NCI-H146 treated with DMSO at 0.1 percent for 48 hours (cell line): ENCODE data around the gene ADAMTSL1.

Experiments used
- DNase-seq: peaks from one replicate; lab custom pipeline; 2025; ENCODE audit not compliant: unreplicated experiment; lab: John Stamatoyannopoulos, UW

ADAMTSL1 gene

GRCh38 chr9:18461496-18461895 lies 12.5 kb upstream of the ADAMTSL1 start:
- DNase-seq: no peak

DNA sequence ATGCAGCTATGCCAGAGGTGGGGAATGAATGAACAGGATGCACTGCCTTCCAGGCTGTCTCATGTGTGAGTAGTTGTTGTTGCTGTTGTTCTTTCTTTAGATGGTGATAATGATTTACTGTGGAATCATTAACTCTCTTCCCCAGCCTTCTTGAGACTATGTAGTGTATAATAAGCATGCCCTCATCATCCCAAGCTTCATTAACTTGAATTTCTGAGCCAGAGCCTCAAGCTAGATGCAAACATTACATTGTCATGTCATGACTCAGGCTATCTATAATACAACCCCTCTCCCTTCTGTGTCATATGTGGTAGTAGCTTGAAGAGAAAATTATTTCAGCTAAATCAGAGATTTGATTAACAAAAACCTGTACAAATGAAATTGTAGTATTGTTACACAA lies 10.0 kb upstream of the ADAMTSL1 start:
- no peak for DNase-seq

DNA sequence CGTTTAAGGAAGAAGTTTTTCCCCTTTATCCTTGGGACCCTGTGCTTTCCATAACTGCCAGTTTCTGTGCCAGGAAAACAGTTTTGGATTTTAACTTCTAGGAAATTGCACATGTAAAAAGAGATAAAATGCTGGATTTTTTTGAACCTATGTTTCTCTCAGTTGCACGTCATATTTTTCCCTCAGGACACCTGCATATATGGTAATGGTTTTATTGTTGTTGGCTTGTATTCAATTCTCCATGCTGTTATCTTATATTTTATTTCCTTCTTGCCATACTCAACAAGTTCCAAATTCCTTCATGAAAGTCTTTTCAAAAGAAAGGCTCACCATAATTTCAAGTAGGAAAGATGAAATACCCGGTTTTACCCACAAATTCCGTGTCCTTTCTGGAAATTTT lies 7.9 kb upstream of the ADAMTSL1 start:
- no peak for DNase-seq

DNA sequence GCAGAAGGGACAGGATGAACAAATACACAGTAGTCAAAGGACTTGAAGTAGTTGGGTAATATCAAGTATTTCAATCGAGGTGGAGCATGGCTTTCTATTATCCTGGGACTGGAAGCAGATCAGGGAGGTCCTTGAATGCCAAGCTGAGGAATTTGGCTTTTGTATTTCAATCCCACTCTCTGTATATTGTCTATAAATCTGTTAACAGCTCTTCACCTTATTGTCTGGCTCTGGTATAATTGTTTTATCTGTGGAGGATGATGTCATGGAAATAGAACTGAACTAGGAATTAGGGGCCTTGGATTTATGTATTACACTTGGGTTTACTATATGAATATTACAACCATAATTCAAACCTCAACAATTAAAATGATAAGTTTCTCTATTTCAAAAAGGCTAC lies 6.3 kb upstream of the ADAMTSL1 start:
- no peak for DNase-seq

DNA sequence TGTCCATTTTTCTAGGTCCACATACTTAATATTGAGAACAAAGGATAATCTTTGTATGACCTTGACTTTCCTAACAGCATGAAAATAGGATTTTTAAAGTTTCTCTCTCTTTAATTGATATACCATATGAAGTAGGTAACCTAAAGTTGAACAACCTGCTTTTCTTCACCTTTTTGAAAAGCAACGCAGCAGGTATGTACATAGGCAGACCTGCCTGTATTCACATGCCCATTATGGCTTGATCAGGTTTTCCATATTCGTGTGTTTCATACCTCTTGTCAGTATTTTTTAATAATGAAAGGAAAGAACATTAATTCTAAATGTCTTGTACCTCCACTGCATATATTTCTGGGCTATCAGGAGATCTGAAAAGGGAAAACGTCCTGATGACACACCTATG lies 1.5 kb upstream of the ADAMTSL1 start:
- DNase-seq: no peak

- DNase-seq: no peak
Measured at GRCh38 chr9:18472841-18473251, 1.1 kb upstream of the ADAMTSL1 start.

DNA sequence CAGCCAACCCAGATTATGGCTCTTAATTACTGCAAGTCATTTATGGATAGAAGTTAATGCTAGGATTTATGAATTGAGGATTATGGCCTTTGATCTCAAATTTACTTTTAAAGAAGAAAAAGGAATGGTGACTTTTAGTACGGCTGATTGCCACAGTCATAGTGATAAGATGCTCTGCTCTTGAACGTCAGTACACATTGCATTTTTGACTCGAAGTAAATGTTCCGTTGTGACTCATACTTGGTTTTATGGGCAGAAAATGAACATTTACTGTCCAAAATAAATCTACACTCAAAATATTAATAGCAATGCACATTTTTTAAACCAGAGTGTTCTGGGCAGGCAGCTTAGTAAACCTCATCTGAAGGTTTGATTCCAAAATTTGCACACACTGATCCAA lies 830 bp downstream of the ADAMTSL1 start:
- peak; percentile 9 for DNase-seq

DNA sequence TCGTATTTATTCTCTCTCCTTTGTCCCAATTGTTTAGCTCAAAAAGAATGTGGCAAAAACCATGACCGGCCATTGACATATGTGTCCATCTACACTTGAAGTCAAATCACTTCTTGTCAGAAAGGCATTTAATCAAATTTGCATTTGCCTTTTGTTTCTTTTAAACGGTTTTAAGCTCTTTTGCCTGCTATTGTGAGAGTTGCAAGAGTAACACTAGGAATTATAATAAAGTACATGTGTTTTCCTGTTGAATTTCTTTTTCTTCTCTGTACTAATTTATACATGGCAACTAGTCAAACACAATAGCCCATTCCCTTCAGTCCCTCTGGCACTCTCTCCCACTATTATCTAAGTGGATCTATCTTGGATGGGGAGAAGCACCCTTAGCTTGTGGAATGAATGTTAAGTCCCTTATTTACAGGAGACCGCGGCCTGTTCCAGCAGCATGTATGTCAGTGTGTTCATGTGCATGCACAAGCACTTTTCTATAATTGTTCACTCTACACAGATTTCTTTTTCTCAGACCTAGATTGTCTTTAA lies 3.2 kb downstream of the ADAMTSL1 start:
- DNase-seq: no peak

- DNase-seq: no peak
Measured at GRCh38 chr9:18477719-18478118, 3.8 kb downstream of the ADAMTSL1 start.

- no peak for DNase-seq
Measured at GRCh38 chr9:18478501-18479361, 4.8 kb downstream of the ADAMTSL1 start.

DNA sequence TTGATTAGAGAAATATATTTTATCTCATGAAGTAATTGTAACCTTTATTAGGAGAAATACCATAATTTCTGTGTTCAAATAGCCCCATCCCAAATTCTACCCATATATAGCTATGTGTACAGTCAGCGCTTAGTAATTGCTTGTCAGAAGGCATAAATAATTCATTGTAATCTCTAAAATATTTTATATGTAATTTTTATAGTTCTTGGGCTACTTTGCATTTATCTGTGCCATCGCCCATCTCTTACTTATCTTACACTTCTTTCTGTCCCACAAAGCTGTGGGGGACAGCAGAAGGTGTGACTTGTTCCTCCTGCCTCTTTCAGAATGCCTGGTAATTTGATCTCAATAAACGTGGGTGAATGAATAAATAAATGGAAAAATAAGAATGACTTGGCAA lies 5.5 kb downstream of the ADAMTSL1 start:
- DNase-seq: no peak

DNA sequence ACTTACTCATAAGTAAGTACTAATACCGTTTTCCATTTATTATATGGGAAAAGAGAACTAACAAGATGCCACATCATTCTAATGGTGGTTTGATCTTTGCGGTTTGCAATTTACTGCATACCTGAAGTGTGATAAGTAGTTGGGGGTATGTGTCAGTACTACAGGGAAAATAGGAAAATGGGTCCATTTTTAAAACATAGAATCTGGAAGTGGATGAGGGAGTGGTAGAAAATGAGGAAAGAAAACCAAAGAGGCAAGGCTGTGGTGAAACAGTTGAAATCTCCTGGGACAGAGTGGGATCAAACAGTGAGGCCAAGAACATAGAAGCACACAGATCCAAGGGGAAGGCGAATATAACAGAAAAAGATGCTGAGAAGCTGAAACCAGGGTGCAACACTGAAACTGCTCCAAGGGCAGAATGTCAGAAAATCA lies 6.7 kb downstream of the ADAMTSL1 start:
- DNase-seq: no peak

GRCh38 chr9:18482371-18482770 lies 8.4 kb downstream of the ADAMTSL1 start:
- no peak for DNase-seq

- no peak for DNase-seq
Measured at GRCh38 chr9:18485714-18486113, 11.8 kb downstream of the ADAMTSL1 start.

GRCh38 chr9:18487611-18488010 lies 13.7 kb downstream of the ADAMTSL1 start:
- DNase-seq: no peak

- DNase-seq: no peak
Measured at GRCh38 chr9:18488886-18489285, 14.9 kb downstream of the ADAMTSL1 start.

GRCh38 chr9:18489861-18490260 lies 15.9 kb downstream of the ADAMTSL1 start:
- DNase-seq: no peak

DNA sequence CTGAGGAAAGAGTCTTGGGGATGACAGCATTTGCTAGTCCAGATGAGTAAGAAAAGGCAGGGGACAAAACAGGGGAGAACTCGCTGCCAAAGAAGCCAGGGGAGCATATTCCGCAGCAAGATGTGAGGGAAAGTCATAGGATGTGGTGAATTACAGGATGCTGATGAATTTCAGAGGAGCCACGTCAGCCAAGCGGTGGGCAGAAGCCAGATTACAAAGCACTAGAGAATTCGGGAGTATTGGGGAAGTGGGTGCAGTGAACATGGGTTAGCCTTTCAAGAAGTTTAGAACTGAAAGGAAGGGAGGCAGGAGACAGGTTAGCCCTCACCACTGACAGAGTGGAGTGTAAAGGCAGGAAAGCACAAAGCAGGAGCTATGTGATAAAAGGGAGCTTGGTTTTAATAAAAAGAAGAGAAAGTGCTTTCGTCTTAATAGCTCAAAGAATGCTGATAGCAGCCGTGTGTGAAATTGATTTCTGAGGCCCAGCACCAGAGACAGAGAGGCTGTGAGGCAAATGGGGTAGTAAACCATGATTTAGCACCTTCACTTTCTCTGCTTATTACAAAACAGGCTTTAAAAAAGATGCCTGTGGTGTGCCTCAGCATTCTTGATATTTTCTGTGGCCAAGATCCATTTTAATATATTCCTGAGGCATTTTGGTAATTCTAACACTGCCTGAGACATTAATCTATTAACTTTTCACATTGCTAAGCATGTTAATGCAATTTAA lies 16.9 kb downstream of the ADAMTSL1 start:
- no peak for DNase-seq

DNA sequence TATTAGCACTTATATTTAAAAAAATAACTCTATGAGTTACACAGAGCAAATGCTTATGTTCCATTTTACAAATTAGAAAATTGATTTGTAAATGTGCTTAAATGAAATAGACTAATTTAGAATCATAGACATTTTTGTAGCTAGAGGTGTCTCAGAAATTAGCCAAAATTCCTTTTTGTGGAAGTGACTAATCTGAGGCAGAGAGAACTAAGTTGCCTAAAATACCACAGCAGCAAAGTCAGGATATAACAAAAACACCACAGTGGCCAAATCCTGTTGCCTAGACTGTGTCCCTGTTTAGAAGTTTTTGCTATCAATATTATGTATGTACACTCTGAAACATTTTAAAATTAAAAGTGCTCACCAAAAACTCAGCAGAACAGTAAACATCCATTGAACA lies 18.7 kb downstream of the ADAMTSL1 start:
- DNase-seq: no peak

DNA sequence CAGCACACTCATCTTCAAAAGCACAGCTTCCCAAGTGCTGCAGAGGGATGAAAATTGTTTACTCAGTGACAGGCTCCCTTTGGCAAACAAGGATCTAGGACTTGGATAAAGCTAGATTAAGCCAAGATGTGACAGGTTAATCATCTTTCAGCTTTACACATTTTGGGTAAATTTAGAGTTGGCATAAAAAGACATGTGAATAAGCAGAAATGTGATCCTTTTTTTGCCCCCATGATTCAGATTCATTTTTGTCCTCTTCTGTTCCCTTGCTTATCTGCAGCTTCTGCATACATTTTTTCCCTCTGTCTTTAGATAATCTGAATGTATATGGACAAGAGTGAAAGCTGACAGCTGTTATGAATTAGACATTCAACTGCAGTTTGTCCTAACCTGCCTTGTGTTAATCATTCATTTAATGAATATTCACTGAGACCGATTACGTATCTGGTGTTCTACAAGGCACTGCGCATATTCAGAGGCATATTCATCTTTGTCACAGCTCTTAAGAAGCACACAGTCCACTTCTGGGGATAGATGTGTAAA lies 19.6 kb downstream of the ADAMTSL1 start:
- peak; percentile 19 for DNase-seq

- no peak for DNase-seq
Measured at GRCh38 chr9:18495065-18495464, 21.1 kb downstream of the ADAMTSL1 start.
